ENCODE data around the gene ZBTB42.

DNA sequence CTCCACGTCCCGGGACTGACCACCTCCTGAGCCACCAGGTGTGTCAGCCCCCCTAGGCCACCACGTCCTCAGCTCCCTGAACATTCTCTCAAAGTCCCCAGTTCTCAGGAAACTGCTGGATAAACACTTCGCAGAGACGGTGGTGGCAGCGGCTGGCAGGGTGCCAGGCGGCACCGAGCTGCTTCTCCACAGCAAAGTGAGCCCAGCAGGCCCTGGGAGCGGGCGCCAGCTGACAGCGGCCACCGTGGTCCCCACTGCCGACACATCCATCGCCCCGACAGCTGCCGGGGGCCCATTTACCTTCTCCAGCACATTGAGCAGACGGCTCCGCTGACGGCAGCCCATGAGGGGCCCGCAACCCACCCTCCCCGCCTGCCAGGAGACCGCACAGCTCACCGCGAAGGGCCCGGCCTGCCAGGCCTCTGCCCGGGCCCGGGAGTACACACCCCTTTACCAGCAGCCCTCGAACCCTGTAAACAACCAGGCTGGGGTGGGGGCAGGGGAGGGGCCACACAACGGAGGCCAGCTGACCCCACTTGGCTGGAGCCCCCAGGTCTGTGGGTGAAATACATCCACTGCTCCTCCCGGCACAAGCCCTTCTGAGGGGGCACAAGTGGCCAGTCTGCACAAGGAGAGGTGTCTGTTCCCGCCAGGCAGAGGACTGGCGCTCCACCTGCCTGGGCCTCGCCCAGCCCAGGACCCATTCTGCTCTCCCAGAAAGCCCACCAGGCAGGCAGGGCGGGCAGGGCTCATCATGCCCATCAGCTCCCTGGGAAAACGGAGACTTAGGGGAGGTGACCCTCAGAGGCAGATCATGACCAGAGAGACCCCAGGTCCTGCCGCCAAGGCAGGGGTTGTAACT, 15.8 kb upstream of the ZBTB42 start:
- TF ChIP-seq POLR2A (IDR thresholded peaks at IDR 0.05) (no peak), EP300 (IDR thresholded peaks at IDR 0.05; ENCODE audit: low read depth) (no peak)
- TF ChIP-seq, protein P1, sequence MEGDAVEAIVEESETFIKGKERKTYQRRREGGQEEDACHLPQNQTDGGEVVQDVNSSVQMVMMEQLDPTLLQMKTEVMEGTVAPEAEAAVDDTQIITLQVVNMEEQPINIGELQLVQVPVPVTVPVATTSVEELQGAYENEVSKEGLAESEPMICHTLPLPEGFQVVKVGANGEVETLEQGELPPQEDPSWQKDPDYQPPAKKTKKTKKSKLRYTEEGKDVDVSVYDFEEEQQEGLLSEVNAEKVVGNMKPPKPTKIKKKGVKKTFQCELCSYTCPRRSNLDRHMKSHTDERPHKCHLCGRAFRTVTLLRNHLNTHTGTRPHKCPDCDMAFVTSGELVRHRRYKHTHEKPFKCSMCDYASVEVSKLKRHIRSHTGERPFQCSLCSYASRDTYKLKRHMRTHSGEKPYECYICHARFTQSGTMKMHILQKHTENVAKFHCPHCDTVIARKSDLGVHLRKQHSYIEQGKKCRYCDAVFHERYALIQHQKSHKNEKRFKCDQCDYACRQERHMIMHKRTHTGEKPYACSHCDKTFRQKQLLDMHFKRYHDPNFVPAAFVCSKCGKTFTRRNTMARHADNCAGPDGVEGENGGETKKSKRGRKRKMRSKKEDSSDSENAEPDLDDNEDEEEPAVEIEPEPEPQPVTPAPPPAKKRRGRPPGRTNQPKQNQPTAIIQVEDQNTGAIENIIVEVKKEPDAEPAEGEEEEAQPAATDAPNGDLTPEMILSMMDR (IDR thresholded peaks at IDR 0.05) = no peak

All from transverse colon (tissue), 3 donors.